NT2/D1 (cell line): ENCODE measurements around the gene GPR21.

Experiments
- SUZ12 ChIP-seq: IDR thresholded peaks from 2 replicates; pipeline ENCODE4 v1.6.1; 2011; ENCODE audit not compliant: insufficient read length, insufficient read depth; ENCODE audit errors: extremely low read depth
- YY1 ChIP-seq: IDR thresholded peaks from 2 replicates; pipeline ENCODE4 v1.6.1; 2011; ENCODE audit not compliant: insufficient read length, insufficient read depth
- ZNF274 ChIP-seq: IDR thresholded peaks from 2 replicates; pipeline ENCODE4 v1.6.1; 2011; ENCODE audit warnings: mild to moderate bottlenecking, low read depth, low read length

DNA sequence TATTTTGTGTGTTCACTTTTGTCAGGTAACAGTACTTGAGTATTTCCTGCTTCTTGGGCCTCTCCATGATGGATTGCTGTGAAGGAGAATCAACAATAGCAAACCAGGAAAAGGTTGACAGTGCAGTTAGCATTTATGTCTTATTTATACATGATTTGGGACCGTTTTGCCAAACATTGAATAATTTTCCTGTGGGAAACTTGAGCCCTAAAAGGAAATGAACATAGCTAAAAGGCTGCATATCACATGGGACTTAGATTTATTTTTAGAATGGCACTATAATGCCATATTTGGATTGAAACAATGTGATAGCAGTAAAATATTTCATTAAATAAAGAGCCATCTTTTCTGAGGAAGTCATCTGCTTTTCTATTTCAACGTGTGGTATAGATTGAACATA lies 15.3 kb downstream of the GPR21 start:
- TF ChIP-seq YY1 (no peak), SUZ12 (no peak), ZNF274 (no peak)
